Esophagus squamous epithelium (tissue), 5 donors: ENCODE measurements around the gene OR52I1. TPM values are rescaled to one million over a fixed set of nuclear protein-coding genes. Genes with fewer than 3 reads are reported as not detected.

Experiments
- DNase-seq: peaks from one replicate; lab custom pipeline; 2025; lab: John Stamatoyannopoulos, UW
- H3K27ac ChIP-seq, 4 donors: fragments of 200-600 bp; sonication (generic); one replicate each; pipeline ENCODE4 v1.5.1; 2016 to 2019; ENCODE audit warnings: mild to moderate bottlenecking in 1 of 4
- H3K27me3 ChIP-seq, 4 donors: fragments of 200-600 bp; sonication (generic); 1 replicate in 3 of 4; 2 replicates in 1 of 4; pipeline versions ENCODE4 v1.5.1 to v1.6.0; 2017 to 2021; ENCODE audit warnings: antibody characterized with exemption in 1 of 4
- H3K36me3 ChIP-seq, 3 donors: fragments of 200-600 bp; sonication (generic); one replicate each; pipeline ENCODE4 v1.5.1; 2016 to 2019
- H3K4me1 ChIP-seq, 3 donors: fragments of 200-600 bp; sonication (generic); one replicate each; pipeline ENCODE4 v1.5.1; 2017 to 2019
- H3K4me3 ChIP-seq, 4 donors: fragments of 200-600 bp; sonication (generic); 1 replicate in 3 of 4; 2 replicates in 1 of 4; pipeline ENCODE4 v1.5.1; 2016 to 2019; ENCODE audit warnings: mild to moderate bottlenecking in 2 of 4, moderate library complexity in 1 of 4
- H3K9me3 ChIP-seq, 3 donors: fragments of 200-600 bp; sonication (generic); one replicate each; pipeline ENCODE4 v1.5.1; 2016 to 2019
- POLR2A ChIP-seq, 4 donors: fragments of 450-650 bp; IDR thresholded peaks; one replicate each; pipeline ENCODE4 v1.6.1; 2017; ENCODE audit warnings: antibody characterized with exemption in 4 of 4, mild to moderate bottlenecking in 4 of 4, moderate library complexity in 3 of 4
- WGBS, 2 donors: methylation state at CpG; one replicate each; pipeline ENCODE4 v1.1.5; 2018; 5-methylcytosine and 5-hydroxymethylcytosine counted together
- intact Hi-C: fragments of 100-400 bp; cut with DNase I; formaldehyde crosslinking; loops from one replicate; pipeline ENCODE4 v1.15.0; 2022
- total RNA-seq, 4 donors: library from RNA; depleted of rRNA; stranded (reverse); fragments of >200 nt; gene quantifications; one replicate each; pipeline ENCODE4 v1.1.0, GENCODE V29; 2016
- TF ChIP-seq, protein P1 (sequence below), 6 experiments: fragments of 450-650 bp in 4 of 6; fragments of 200-600 bp in 2 of 6; sonication (generic) in 2 of 6; IDR thresholded peaks; one replicate each; pipeline ENCODE4 v1.5.1; 2016 to 2019; ENCODE audit warnings: antibody characterized with exemption in 6 of 6, mild to moderate bottlenecking in 4 of 6, moderate library complexity in 4 of 6
- donor health status: DM: yes; HTN: yes; CAD: no.

OR52I1 gene
- total RNA-seq, 4 donors from 2014 or later = not detected

DNA sequence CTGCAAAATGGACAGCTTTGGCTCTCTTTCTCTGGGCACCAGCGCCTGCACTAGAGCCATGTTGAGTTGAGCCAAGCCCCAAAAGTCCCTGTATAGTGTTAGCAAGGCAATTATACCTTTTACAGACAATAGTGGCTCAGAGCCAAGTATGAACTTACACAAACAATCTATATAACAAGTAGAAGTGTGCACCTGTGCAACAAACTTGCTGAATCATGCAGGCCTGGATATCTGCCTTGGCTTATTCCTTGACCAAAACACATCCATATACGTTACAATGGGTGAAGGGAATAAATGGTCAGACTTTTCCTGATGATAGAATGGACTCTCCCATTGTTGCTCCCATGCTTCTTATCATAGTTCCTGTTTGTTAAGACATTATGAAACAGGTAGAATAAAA, 16.1 kb upstream of the OR52I1 start:
- H3K4me3 ChIP-seq = no peak overlapping the region
- no peak for TF ChIP-seq POLR2A (IDR thresholded peaks at IDR 0.05)
- no peaks in the 10 kb centered on the region for H3K36me3 ChIP-seq
- WGBS, 2 donors = 48 to 55% methylated on average over 2 of the region's 2 CpGs
- no peaks in the 10 kb centered on the region for H3K4me1 ChIP-seq
- no peaks in the 10 kb centered on the region for H3K9me3 ChIP-seq
- H3K27me3 ChIP-seq = peaks cover 0 to 6% (median 0%) of the 10 kb centered on the region in 4 donors
- no peak overlapping the region for H3K27ac ChIP-seq
- DNase-seq = no peak
- intact Hi-C loops = no loop called here

DNA sequence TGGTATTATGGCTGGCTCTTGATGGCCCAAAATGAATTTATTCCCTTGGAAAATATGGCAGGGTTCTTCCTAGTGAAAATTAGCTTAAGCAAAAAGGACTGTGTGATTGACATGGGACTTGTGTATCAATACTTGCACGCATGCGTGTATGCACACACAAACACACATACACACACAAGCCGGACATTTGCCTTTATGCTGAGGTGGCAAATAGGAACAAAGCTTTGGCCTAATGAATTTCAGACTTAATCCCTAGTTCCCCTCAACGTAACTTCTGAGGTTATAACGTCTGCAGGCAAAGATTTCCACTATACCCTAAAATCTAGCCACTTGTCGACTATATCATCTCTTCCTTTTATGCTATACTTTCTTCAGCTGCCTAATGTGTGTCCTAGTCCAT, 15.2 kb upstream of the OR52I1 start:
- 77 to 83% methylated on average over 6 of the region's 6 CpGs for WGBS, 2 donors
- H3K27me3 ChIP-seq = peaks cover 0 to 6% (median 0%) of the 10 kb centered on the region in 4 donors
- TF ChIP-seq POLR2A (IDR thresholded peaks at IDR 0.05) = no peak
- TF ChIP-seq, protein P1, sequence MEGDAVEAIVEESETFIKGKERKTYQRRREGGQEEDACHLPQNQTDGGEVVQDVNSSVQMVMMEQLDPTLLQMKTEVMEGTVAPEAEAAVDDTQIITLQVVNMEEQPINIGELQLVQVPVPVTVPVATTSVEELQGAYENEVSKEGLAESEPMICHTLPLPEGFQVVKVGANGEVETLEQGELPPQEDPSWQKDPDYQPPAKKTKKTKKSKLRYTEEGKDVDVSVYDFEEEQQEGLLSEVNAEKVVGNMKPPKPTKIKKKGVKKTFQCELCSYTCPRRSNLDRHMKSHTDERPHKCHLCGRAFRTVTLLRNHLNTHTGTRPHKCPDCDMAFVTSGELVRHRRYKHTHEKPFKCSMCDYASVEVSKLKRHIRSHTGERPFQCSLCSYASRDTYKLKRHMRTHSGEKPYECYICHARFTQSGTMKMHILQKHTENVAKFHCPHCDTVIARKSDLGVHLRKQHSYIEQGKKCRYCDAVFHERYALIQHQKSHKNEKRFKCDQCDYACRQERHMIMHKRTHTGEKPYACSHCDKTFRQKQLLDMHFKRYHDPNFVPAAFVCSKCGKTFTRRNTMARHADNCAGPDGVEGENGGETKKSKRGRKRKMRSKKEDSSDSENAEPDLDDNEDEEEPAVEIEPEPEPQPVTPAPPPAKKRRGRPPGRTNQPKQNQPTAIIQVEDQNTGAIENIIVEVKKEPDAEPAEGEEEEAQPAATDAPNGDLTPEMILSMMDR (IDR thresholded peaks at IDR 0.05) = no peak
- intact Hi-C loops = no loop called here
- no peaks in the 10 kb centered on the region for H3K9me3 ChIP-seq
- H3K4me1 ChIP-seq = no peaks in the 10 kb centered on the region
- no peaks in the 10 kb centered on the region for H3K36me3 ChIP-seq
- no peak overlapping the region for H3K27ac ChIP-seq
- DNase-seq = no peak
- no peak overlapping the region for H3K4me3 ChIP-seq

- Histone ChIP-seq H3K4me3 (no peak overlapping the region), H3K36me3 (no peaks in the 10 kb centered on the region), H3K9me3 (no peaks in the 10 kb centered on the region), H3K4me1 (no peaks in the 10 kb centered on the region), H3K27ac (no peak overlapping the region), H3K27me3 (peaks cover 0 to 13% (median 0%) of the 10 kb centered on the region in 4 donors)
- intact Hi-C loops = no loop called here
- DNase-seq = no peak
- no peak for TF ChIP-seq POLR2A (IDR thresholded peaks at IDR 0.05)
- TF ChIP-seq, protein P1 (IDR thresholded peaks at IDR 0.05) = no peak
- WGBS, 2 donors = 80 to 93% methylated on average over 1 of the region's 1 CpG
Observed at GRCh38 chr11:4580124-4580523, 13.7 kb upstream of the OR52I1 start.

DNA sequence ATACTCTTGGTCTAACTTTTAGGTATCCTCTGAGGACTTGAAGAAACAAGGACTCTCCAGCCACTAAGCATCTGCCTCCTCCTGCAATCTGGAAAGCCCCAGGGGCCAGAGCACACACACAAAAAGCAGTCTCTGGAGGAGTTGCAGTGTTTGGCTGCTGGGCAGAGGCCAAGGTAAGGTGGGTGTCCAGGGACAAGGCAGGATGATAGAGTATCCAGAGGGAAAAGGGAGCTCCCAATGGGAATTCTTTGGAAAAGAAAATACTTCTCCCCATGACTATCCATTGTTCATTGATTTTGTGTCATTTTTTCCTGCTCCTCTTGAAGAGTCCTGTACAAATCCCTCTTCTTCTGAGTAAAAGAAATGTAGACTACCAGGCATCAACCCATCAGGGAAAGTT, 12.4 kb upstream of the OR52I1 start, which contains the start of gene OR52I2:
Gene OR52I2 (plus strand): TSS at position 301 of the 400 bp plus-strand sequence.
- Histone ChIP-seq H3K4me3 (no peak within 1 kb of the TSS), H3K27ac (no peak within 1 kb of the TSS), H3K4me1 (no peaks in the 10 kb centered on the region), H3K27me3 (peaks cover 0 to 11% (median 0%) of the 10 kb centered on the region in 4 donors), H3K36me3 (no peaks in the 10 kb centered on the region), H3K9me3 (no peaks in the 10 kb centered on the region)
- TF ChIP-seq, protein P1 (IDR thresholded peaks at IDR 0.05) = no peak
- no peak for TF ChIP-seq POLR2A (IDR thresholded peaks at IDR 0.05)
- DNase-seq = no peak
- intact Hi-C loops = no loop called here

DNA sequence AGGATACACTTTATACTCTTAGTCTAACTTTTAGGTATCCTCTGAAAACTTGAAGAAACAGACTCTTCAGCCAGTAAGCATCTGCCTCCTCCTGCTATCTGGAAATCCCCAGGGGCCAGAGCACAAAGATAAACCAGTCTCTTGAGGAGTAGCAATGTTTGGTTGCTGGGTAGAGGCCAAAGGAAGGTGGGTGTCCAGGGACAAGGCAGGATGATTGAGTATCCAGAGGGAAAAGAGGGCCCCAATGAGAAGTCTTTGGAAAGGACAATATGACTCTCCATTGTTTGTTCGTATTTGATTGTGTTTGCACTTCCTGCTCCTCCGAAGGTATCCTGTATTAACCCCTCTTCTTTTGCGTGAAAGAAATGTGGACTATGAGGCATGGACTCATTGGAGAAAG, 4.8 kb upstream of the OR52I1 start:
- WGBS, 2 donors = 40 to 52% methylated on average over 3 of the region's 3 CpGs
- peaks cover 0 to 21% (median 0%) of the 10 kb centered on the region in 4 donors for H3K27me3 ChIP-seq
- no peak overlapping the region for H3K4me3 ChIP-seq
- DNase-seq = no peak
- no peaks in the 10 kb centered on the region for H3K36me3 ChIP-seq
- intact Hi-C loops = no loop called here
- no peak overlapping the region for H3K27ac ChIP-seq
- H3K9me3 ChIP-seq = no peaks in the 10 kb centered on the region
- TF ChIP-seq, protein P1 (IDR thresholded peaks at IDR 0.05) = no peak
- TF ChIP-seq POLR2A (IDR thresholded peaks at IDR 0.05) = no peak
- H3K4me1 ChIP-seq = no peaks in the 10 kb centered on the region

DNA sequence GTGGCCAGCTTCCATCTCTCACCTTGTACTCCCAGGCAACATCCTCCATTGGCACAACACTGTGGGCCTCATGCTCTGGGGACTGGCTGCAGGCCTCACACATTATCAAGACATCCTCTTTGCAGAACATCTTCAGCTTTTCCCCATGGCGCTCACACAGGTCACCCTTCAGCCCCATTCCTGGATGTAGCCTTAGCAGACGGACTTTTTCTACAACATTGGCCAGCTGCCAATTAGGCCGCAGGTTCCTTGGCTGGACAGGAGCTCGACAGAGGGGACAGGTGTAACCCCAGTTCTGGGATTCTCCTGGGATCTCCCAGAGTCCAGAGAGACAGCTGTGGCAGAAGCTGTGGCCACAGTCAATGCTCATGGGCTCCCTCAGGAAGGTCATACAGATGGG, 11.2 kb downstream of the OR52I1 start:
- Histone ChIP-seq H3K27ac (no peak overlapping the region), H3K4me1 (peaks cover 0 to 24% (median 10%) of the 10 kb centered on the region in 3 donors), H3K4me3 (no peak overlapping the region), H3K36me3 (peaks cover 4 to 52% (median 13%) of the 10 kb centered on the region in 3 donors), H3K27me3 (no peaks in the 10 kb centered on the region), H3K9me3 (no peaks in the 10 kb centered on the region)
- TF ChIP-seq POLR2A (IDR thresholded peaks at IDR 0.05) = no peak
- TF ChIP-seq, protein P1 (IDR thresholded peaks at IDR 0.05) = no peak
- intact Hi-C loops = no loop called here
- no peak for DNase-seq
- 92% methylated on average over 2 of the region's 4 CpGs; no CpG with 5 or more reads in 1 of the 2 donors for WGBS, 2 donors
